GM12891 (cell line): ENCODE results near the gene TRPM5.

Experiments
- DNase-seq: peaks from one replicate; pipeline ENCODE4 v3.0.0; 2011; ENCODE audit warnings: low spot score; ENCODE audit not compliant: insufficient read length
- FAIRE-seq: peaks from 2 replicates; lab custom pipeline; 2011; peaks lifted over from hg19 to GRCh38; lab: Jason Lieb, UNC
- PAX5 ChIP-seq: IDR thresholded peaks from 2 replicates; pipeline ENCODE4 v1.6.1; 2011; ENCODE audit warnings: low read length, moderate library complexity, mild to moderate bottlenecking; ENCODE audit not compliant: insufficient read depth, severe bottlenecking
- POLR2A ChIP-seq: IDR thresholded peaks from 2 replicates; pipeline ENCODE4 v1.6.1; 2011; ENCODE audit warnings: low read depth, low read length, control low read depth
- POLR2AphosphoS5 ChIP-seq: IDR thresholded peaks from 2 replicates; pipeline ENCODE4 v1.6.1; 2011; ENCODE audit warnings: low read depth, low read length, control low read depth
- POU2F2 ChIP-seq: IDR thresholded peaks from 2 replicates; pipeline ENCODE4 v1.6.1; 2011; ENCODE audit warnings: low read depth, mild to moderate bottlenecking, control low read depth, low read length, moderate library complexity
- SPI1 ChIP-seq: IDR thresholded peaks from 2 replicates; pipeline ENCODE4 v1.6.1; 2011; ENCODE audit warnings: low read depth, low read length, control low read depth
- TAF1 ChIP-seq: IDR thresholded peaks from 2 replicates; pipeline ENCODE4 v1.6.1; 2011; ENCODE audit warnings: low read depth, low read length, control low read depth

TRPM5 gene

GRCh38 chr11:2445746-2446551 is 1.6 kb upstream of the TRPM5 start:
- FAIRE-seq: no peak
- TF ChIP-seq POLR2AphosphoS5: no peak
- no peak for TF ChIP-seq TAF1
- TF ChIP-seq POU2F2: no peak
- TF ChIP-seq SPI1: no peak
- no peak for DNase-seq

- DNase-seq (no peak), FAIRE-seq (no peak)
- TF ChIP-seq POLR2A (no peak), PAX5 (no peak), TAF1 (no peak), SPI1 (no peak), POLR2AphosphoS5 (no peak), POU2F2 (no peak)
Measured at GRCh38 chr11:2444821-2445745, 769 bp upstream of the TRPM5 start, which contains the start of gene KCNQ1. Gene KCNQ1 (plus strand): TSS chr11:2445008. CDS start chr11:2445099, 91 bp downstream.

GRCh38 chr11:2443406-2443805 is 908 bp downstream of the TRPM5 start:
- TF ChIP-seq PAX5 (no peak), POLR2A (no peak), SPI1 (no peak), POLR2AphosphoS5 (no peak), POU2F2 (no peak), TAF1 (no peak)
- FAIRE-seq: no peak
- no peak for DNase-seq

- TF ChIP-seq POLR2AphosphoS5 (no peak), POU2F2 (no peak), POLR2A (no peak), TAF1 (no peak), SPI1 (no peak), PAX5 (no peak)
- DNase-seq: no peak
Measured at GRCh38 chr11:2442589-2442988, 1.7 kb downstream of the TRPM5 start.

GRCh38 chr11:2441171-2441570 is 3.1 kb downstream of the TRPM5 start:
- no peak for FAIRE-seq
- DNase-seq: no peak
- TF ChIP-seq POLR2A (no peak), POLR2AphosphoS5 (no peak)

More at GRCh38 chr11:2442589-2442988, 1.7 kb downstream of the TRPM5 start:
- no peak for FAIRE-seq

- DNase-seq (no peak), FAIRE-seq (no peak)
- no peak for TF ChIP-seq TAF1
- no peak for TF ChIP-seq POLR2AphosphoS5
- no peak for TF ChIP-seq POLR2A
- TF ChIP-seq POU2F2: no peak
- TF ChIP-seq PAX5: no peak
- TF ChIP-seq SPI1: no peak
Measured at GRCh38 chr11:2440646-2441045, 3.7 kb downstream of the TRPM5 start.

- DNase-seq: no peak
- no peak for TF ChIP-seq SPI1
- no peak for FAIRE-seq
Measured at GRCh38 chr11:2439820-2440219, 4.5 kb downstream of the TRPM5 start.

- FAIRE-seq: no peak
- no peak for TF ChIP-seq POU2F2
- no peak for TF ChIP-seq SPI1
- TF ChIP-seq POLR2AphosphoS5: no peak
- no peak for TF ChIP-seq POLR2A
- no peak for TF ChIP-seq TAF1
- TF ChIP-seq PAX5: no peak
- no peak for DNase-seq
Measured at GRCh38 chr11:2437516-2437915, 6.8 kb downstream of the TRPM5 start.

GRCh38 chr11:2436521-2437031 is 7.7 kb downstream of the TRPM5 start:
- TF ChIP-seq POU2F2 (no peak), POLR2A (no peak), PAX5 (no peak), TAF1 (no peak), POLR2AphosphoS5 (no peak), SPI1 (no peak)
- DNase-seq: no peak
- no peak for FAIRE-seq
